NCI-H2196 (cell line): ENCODE measurements around the gene NELFB.

ENCODE experiments used
- DNase-seq: peaks from one replicate; lab custom pipeline; 2025; ENCODE audit not compliant: unreplicated experiment; lab: John Stamatoyannopoulos, UW

The NELFB gene

DNA sequence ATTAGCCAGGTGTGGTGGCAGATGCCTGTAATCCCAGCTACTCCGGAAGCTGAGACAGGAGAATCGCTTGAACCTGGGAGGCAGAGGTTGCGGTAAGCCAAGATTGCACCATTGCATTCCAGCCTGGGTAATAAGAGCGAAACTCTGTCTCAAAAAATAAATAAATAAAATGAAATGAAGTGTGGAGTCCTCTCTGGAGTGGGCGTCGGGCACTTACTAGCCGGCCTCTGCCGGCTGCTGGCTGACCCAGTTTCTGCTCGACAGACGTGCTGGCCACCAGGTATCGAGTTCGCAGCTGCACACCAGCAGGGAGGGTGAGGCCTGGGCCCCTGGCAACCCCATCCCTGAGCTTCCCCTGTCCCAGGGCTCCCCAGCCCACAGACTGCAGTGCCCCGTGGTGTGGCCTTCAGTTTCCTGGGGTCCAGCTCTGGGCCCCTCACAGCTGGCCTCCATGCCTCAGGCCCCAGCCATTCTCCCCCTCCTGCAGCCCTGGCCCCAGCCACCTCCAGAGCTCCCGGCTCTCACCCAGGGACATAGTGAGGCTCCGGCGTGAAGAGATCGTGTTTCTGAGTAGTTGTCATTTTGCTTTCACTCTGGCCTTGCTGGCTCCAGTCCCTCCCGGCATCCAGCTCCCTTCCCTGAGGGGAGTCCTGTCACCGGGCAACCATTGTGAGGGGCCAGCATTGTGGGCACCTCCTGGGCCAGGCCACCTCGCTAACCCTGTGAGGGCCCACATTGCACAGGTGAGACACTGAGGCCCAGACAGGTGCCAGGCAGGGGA is 7.8 kb upstream of the NELFB start:
- peak; percentile 56 for DNase-seq

DNA sequence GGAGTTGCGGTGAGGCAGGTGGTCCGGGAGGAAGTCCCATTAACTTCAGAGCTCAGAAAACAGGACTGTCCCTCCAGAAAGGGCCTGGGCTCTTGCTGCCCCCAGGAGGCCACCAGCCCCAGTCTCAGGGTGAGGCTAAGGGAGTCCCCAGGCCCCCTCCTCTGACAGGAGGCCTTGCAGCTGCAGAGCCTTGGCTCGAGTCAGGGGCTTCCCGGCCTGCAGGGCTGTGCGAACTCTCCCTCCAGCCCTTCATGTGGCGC is 7.3 kb upstream of the NELFB start:
- DNase-seq: no peak

- DNase-seq: no peak
Observed at GRCh38 chr9:137250329-137251193, 4.6 kb upstream of the NELFB start.

- DNase-seq: no peak
Observed at GRCh38 chr9:137251194-137251461, 4.0 kb upstream of the NELFB start, which contains the start of gene STPG3. Gene STPG3 (plus strand): TSS chr9:137251286. CDS start chr9:137251287, 1 bp downstream.

- no peak for DNase-seq
Observed at GRCh38 chr9:137251490-137252268, 3.4 kb upstream of the NELFB start.

- DNase-seq: peak; percentile 51
Observed at GRCh38 chr9:137252555-137253506, 2.3 kb upstream of the NELFB start.

DNA sequence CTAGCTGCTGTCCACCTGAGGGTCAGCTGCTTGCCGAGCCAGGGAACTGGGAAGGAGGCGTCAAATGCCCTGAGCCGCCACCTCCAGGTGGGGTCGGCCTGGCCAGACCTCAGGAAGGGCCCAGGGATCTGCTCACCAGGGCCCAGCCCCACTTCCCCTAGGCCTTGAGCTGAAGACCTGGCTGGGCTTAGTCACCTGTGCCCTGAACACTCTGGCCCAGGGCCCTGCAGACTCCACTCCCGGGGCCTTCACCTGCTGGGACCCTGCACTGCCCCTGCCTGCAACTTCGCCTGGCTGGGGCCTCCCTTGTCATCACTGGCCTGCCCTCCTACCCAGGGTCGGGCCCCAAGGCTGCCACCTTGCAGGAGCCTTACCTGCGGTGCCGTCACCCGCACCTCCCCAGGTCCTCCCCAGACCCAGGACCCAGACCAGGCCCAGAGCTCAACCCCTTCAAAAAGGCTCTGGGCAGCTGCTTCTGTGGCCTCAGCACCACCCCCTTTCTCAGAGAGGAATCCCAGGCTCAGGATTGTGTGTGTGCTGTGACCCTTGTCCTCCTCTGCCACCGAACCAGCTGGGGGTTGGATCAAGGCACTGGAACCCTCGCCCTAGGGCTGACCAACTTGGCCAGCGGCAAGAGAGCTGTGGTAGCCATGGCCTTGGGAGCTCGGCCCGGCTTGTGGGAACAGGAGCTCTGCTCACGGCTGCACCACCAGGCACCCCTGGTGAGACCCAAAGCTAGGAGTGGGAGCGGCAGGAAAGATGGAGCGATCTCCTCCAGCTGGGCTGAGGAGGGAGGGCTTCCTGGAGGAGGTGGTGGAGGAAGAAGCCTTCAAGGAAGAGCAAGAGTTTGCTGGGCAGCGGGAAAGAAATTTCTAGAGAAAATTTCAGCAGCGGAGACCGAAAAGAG is 1.2 kb upstream of the NELFB start:
- no peak for DNase-seq

GRCh38 chr9:137255448-137256114 is 454 bp downstream of the NELFB start:
- DNase-seq: peak; percentile 36

DNA sequence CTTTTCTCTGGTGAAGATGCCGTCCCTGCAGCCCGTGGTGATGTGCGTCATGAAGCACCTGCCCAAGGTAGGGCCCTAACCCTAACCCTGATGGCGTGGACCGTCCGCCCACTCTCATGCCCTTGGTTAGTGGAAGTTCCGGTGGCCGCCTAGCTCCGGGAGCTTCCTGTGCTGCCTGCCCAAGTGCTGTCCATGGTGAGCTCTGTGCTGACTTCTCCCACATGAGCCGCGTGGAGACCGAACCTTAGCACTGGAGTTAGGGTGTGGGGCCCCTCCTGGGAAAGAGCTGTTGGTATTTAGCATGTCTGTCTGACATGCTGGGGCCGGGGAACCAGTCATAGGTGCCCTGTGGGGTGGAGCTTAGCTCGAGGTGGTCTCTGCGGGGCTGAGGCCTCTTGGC is 1.2 kb downstream of the NELFB start:
- no peak for DNase-seq

DNA sequence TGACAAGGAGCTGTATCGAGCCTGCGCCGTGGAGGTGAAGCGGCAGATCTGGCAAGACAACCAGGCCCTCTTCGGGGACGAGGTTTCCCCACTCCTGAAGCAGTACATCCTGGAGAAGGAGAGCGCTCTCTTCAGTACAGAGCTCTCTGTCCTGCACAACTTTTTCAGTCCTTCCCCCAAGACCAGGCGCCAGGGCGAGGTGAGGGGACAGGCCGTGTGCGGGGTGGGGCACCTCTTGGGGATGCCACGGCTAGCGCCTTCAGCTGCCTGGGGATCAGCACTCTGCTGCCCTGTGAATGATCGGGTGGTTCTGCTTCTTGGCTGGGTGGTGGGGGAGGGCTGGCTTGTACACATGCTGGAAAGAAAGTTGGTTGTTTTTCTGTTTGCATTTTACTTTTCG is 1.7 kb downstream of the NELFB start:
- DNase-seq: no peak

DNA sequence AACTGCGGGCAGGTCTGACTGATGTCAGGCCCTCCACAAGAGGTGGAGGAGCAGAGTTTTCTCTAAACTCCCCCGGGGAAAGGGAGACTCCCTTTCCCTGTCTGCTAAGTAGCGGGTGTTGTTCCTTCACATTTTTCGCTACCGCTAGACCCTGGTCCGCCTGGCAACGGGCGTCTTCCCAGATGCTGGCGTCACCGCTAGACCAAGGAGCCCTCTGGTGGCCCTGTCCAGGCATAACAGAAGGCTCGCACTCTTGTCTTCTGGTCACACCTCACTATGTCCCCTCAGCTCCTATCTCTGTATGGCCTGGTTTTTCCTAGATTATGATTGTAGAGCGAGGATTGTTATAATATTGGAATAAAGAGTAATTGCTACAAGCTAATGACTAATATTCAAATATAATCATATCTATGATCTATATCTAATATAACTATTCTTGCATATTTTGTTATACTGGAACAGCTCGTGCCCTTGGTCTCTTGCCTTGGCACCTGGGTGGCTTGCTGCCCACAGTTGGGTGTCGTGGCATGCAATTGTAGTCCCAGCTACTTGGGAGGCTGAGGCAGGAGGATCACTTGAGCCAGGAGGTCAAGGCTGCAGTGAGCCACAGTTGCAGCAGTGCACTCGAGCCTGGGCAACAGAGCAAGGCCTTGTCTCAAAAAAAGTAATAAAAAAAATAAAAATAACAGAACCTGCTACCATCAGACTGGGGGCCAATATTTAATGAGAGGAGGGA is 7.2 kb downstream of the NELFB start:
- DNase-seq: peak; percentile 14

GRCh38 chr9:137262909-137263285 is 7.8 kb downstream of the NELFB start:
- DNase-seq: no peak

- no peak for DNase-seq
Observed at GRCh38 chr9:137263506-137263905, 8.4 kb downstream of the NELFB start.

GRCh38 chr9:137264067-137264466 is 8.9 kb downstream of the NELFB start:
- DNase-seq: no peak

GRCh38 chr9:137265496-137266161 is 10.5 kb downstream of the NELFB start:
- no peak for DNase-seq

DNA sequence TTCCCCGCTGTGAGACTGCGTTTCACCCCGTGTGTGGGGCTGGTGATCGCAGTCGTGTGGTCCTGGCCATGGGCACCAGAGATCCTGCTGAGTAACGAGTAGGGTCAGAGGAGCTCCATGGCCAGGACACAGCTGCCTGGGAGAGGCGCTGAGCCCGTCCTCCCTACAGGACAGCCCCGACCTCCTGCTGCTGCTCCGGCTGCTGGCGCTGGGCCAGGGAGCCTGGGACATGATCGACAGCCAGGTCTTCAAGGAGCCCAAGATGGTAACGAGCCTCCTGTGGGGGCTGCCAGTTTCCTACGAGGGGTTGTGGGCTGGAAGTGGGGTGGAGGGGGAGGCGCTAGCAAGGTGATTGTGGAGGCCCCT is 11.0 kb downstream of the NELFB start:
- DNase-seq: no peak

GRCh38 chr9:137266585-137267453 is 11.7 kb downstream of the NELFB start:
- DNase-seq: no peak
